ENCODE measurements around the gene NPW. TPM values are rescaled to one million over a fixed set of nuclear protein-coding genes. Genes with fewer than 3 reads are reported as not detected.
A peak's percentile ranks its signal among the peaks of the same experiment; 100 is the strongest.

The NPW gene
- total and polyA plus RNA-seq, 9 of the 15 experiments (the other 6 are each of a cell fraction or from before 2014, with no cell fraction given) = 0.14 to 4.0 (median 2.6) TPM; not detected in 4

DNA sequence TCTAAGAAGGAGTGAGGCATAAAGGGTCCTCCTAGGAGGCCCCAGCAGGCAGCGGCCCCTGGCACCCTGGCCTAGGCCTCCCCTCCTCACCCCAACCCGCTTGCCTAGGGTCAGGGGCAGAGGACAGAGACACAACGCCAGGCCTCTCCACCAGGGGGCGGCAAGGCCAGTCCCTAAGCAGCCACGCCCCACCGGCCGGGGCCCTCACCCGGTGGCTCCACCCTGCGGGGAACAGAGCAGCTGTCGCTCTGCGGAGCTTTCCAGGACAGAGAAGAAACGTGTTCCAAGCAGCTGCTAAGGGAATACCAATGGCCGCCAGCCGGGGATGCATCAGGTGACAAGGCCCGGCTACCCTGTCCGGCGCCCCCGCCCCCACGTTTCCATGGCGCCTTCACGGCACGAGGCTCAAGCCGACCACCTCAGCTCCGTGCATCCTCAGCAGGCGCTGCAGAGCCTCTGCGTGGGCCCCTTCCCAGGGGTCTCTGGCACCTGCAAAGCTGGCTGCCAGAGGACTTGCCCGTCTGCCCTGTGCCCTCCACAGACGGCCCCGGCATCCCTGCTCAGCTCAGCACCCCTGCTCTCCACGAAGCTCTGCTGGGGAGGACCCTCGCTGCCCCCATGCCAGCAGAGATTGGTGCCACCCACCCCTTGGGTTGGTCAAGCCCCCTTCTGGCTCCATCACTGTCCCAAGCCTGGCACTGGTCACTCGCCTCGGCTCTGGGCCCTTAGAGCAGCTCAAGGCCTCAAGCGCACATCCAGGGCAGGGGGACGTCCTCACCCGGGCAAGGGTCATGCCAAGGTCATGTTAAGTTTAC, 15.6 kb upstream of the NPW start (continued):
- TF ChIP-seq HMGN3 (IDR thresholded peaks at IDR 0.05; ENCODE audit: borderline replicate concordance, extremely low read depth, insufficient read length, low read depth, low read length) (peak; percentile 91), MAZ (CRISPR knock-in tag; conservative IDR thresholded peaks at IDR 0.05 in 1 of 2, IDR thresholded peaks at IDR 0.05 in 1 of 2) (peak; percentile 66 to 87), IFI16 (CRISPR knock-in tag; IDR thresholded peaks at IDR 0.05) (no peak), FOXP1 (CRISPR knock-in tag; IDR thresholded peaks at IDR 0.05) (no peak), TFAM (CRISPR knock-in tag; conservative IDR thresholded peaks at IDR 0.05) (no peak), PPARD (CRISPR knock-in tag; IDR thresholded peaks at IDR 0.05) (no peak), HNRNPLL (IDR thresholded peaks at IDR 0.05; ENCODE audit: low read depth, low read length, poor library complexity, severe bottlenecking) (no peak), EWSR1 (IDR thresholded peaks at IDR 0.05; ENCODE audit: borderline replicate concordance, low read depth, partially characterized antibody) (no peak), ERF (CRISPR knock-in tag; IDR thresholded peaks at IDR 0.05) (no peak), CHD2 (IDR thresholded peaks at IDR 0.05; ENCODE audit: low read depth, low read length) (no peak), DDX20 (tag; IDR thresholded peaks at IDR 0.05; ENCODE audit: low read depth) (no peak), SAP30 (IDR thresholded peaks at IDR 0.05; ENCODE audit: borderline replicate concordance, insufficient read depth, low read depth, low read length, poor library complexity, severe bottlenecking) (peak; percentile 60), KLF6 (CRISPR knock-in tag; IDR thresholded peaks at IDR 0.05; ENCODE audit: borderline replicate concordance) (peak; percentile 60; the same call in 1 of the 2 replicates), MEF2A (IDR thresholded peaks at IDR 0.05; ENCODE audit: control insufficient read depth, low read depth, low read length) (no peak), HNRNPK (IDR thresholded peaks at IDR 0.05; ENCODE audit: low read depth, low read length, poor library complexity, severe bottlenecking) (no peak), HDAC1 (IDR thresholded peaks at IDR 0.05) (peak in 1 of 2 experiments; percentile 82; a peak in 2 of 4 replicates), BDP1 (IDR thresholded peaks at IDR 0.05; ENCODE audit: insufficient read depth, insufficient read length) (no peak), GTF2F1 (IDR thresholded peaks at IDR 0.05; ENCODE audit: low read depth, low read length) (0 out of 2 replicates have a peak, but pooled peaks have one; percentile 9), ZNF780A (CRISPR knock-in tag; IDR thresholded peaks at IDR 0.05) (no peak), CBFA2T3 (IDR thresholded peaks at IDR 0.05) (peak; percentile 31; the same call in 1 of the 2 replicates), RB1 (IDR thresholded peaks at IDR 0.05; ENCODE audit: low read depth) (peak; percentile 81), ZNF644 (tag; IDR thresholded peaks at IDR 0.05; ENCODE audit: low read depth) (no peak), HDGF (IDR thresholded peaks at IDR 0.05) (0 out of 2 replicates have a peak, but pooled peaks have one; percentile 4)
- TF ChIP-seq, protein P1, sequence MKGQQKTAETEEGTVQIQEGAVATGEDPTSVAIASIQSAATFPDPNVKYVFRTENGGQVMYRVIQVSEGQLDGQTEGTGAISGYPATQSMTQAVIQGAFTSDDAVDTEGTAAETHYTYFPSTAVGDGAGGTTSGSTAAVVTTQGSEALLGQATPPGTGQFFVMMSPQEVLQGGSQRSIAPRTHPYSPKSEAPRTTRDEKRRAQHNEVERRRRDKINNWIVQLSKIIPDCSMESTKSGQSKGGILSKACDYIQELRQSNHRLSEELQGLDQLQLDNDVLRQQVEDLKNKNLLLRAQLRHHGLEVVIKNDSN (CRISPR knock-in tag; IDR thresholded peaks at IDR 0.05) = no peak; the same call in 1 of the 2 replicates
- TF ChIP-seq, protein P2, sequence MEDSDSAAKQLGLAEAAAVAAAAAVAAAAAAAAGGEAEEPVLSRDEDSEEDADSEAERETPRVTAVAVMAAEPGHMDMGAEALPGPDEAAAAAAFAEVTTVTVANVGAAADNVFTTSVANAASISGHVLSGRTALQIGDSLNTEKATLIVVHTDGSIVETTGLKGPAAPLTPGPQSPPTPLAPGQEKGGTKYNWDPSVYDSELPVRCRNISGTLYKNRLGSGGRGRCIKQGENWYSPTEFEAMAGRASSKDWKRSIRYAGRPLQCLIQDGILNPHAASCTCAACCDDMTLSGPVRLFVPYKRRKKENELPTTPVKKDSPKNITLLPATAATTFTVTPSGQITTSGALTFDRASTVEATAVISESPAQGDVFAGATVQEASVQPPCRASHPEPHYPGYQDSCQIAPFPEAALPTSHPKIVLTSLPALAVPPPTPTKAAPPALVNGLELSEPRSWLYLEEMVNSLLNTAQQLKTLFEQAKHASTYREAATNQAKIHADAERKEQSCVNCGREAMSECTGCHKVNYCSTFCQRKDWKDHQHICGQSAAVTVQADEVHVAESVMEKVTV (CRISPR knock-in tag; IDR thresholded peaks at IDR 0.05) = no peak
- TF ChIP-seq, protein P3, sequence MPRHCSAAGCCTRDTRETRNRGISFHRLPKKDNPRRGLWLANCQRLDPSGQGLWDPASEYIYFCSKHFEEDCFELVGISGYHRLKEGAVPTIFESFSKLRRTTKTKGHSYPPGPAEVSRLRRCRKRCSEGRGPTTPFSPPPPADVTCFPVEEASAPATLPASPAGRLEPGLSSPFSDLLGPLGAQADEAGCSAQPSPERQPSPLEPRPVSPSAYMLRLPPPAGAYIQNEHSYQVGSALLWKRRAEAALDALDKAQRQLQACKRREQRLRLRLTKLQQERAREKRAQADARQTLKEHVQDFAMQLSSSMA (CRISPR knock-in tag; IDR thresholded peaks at IDR 0.05) = no peak

All from K562 (cell line).